HG03457 (cell line): Measurements from ENCODE around the gene LAYN.

Experiments used
- ATAC-seq: cut with Tn5 transposase; IDR thresholded peaks from one replicate; pipeline ENCODE4 v1.9.1; 2021; ENCODE audit warnings: moderate number of reproducible peaks; ENCODE audit not compliant: unreplicated experiment

LAYN gene

GRCh38 chr11:111561306-111561705, 20.8 kb downstream of the LAYN start:
- no peak for ATAC-seq

- ATAC-seq = no peak
Observed at GRCh38 chr11:111561791-111562325, 21.3 kb downstream of the LAYN start.

GRCh38 chr11:111562692-111563389, 22.3 kb downstream of the LAYN start:
- no peak for ATAC-seq

GRCh38 chr11:111565114-111565720, 24.7 kb downstream of the LAYN start:
- no peak for ATAC-seq

GRCh38 chr11:111566324-111566723, 25.8 kb downstream of the LAYN start:
- ATAC-seq = no peak

GRCh38 chr11:111569476-111569875, 29.0 kb downstream of the LAYN start:
- ATAC-seq = no peak

- ATAC-seq = no peak
Observed at GRCh38 chr11:111570796-111571195, 30.3 kb downstream of the LAYN start.

GRCh38 chr11:111571829-111572501, 31.4 kb downstream of the LAYN start:
- no peak for ATAC-seq

- no peak for ATAC-seq
Observed at GRCh38 chr11:111572581-111572980, 32.1 kb downstream of the LAYN start.

GRCh38 chr11:111573821-111574249, 33.3 kb downstream of the LAYN start:
- no peak for ATAC-seq

GRCh38 chr11:111574373-111575225, 34.1 kb downstream of the LAYN start:
- no peak for ATAC-seq

- ATAC-seq = no peak
Observed at GRCh38 chr11:111575740-111576139, 35.2 kb downstream of the LAYN start.

- ATAC-seq = no peak
Observed at GRCh38 chr11:111577821-111578220, 37.3 kb downstream of the LAYN start.

- no peak for ATAC-seq
Observed at GRCh38 chr11:111581341-111581740, 40.8 kb downstream of the LAYN start.

- ATAC-seq = no peak
Observed at GRCh38 chr11:111582163-111582562, 41.6 kb downstream of the LAYN start.

GRCh38 chr11:111582881-111583280, 42.4 kb downstream of the LAYN start:
- ATAC-seq = no peak

- ATAC-seq = no peak
Observed at GRCh38 chr11:111585371-111585770, 44.9 kb downstream of the LAYN start.

- ATAC-seq = no peak
Observed at GRCh38 chr11:111586388-111586831, 45.9 kb downstream of the LAYN start.

GRCh38 chr11:111589114-111589513, 48.6 kb downstream of the LAYN start:
- ATAC-seq = no peak

GRCh38 chr11:111589886-111590499, 49.5 kb downstream of the LAYN start:
- no peak for ATAC-seq
